Nephron (organoid): ENCODE data around the gene GCN1.

ENCODE experiments used
- H3K27ac Mint-ChIP-seq, 3 experiments: 2 replicates each; pipeline ENCODE4 v1.8.0; 2020; ENCODE audit warnings: mixed read lengths in 3 of 3, mild to moderate bottlenecking in 2 of 3, moderate library complexity in 1 of 3
- H3K27me3 Mint-ChIP-seq: 2 replicates; pipeline ENCODE4 v1.8.0; 2021; ENCODE audit warnings: low read depth, mild to moderate bottlenecking, moderate library complexity, mixed read lengths
- H3K36me3 Mint-ChIP-seq: 2 replicates; pipeline ENCODE4 v1.8.0; 2020; ENCODE audit warnings: low read depth, mixed read lengths
- H3K4me1 Mint-ChIP-seq: 2 replicates; pipeline ENCODE4 v1.8.0; 2020; ENCODE audit warnings: mixed read lengths
- H3K4me3 Mint-ChIP-seq, 3 experiments: 2 replicates each; pipeline ENCODE4 v1.8.0; 2020; ENCODE audit warnings: mild to moderate bottlenecking in 3 of 3, mixed read lengths in 3 of 3, moderate library complexity in 2 of 3
- H3K9me3 Mint-ChIP-seq: 2 replicates; pipeline ENCODE4 v1.8.0; 2020; ENCODE audit warnings: mixed read lengths
- TF ChIP-seq, protein P1 (sequence below), 3 experiments: fragments of 200-600 bp; sonication (generic); IDR thresholded peaks; one replicate each; pipeline ENCODE4 v1.5.0; 2021; ENCODE audit warnings: antibody characterized with exemption in 3 of 3; ENCODE audit not compliant: unreplicated experiment in 3 of 3

Gene GCN1

DNA sequence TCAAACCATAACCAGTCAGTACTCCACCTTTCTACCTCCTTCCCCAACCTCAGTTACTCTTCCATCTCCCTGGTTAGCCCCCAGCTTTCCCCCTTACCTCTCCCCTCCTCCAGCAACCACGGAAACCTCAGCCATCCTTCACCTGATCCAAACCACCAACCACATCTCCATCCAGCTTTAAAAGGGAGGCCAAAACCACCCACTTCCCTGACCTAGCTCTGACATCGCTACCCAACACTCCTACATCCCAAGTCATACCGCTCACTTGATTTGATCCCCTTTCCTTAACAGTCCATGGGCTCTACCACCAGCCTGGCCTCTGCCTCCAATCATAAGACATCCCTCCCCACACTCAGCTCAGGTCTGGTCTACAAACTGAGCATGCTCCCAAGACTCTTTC lies 79.4 kb downstream of the GCN1 start:
- TF ChIP-seq, protein P1, sequence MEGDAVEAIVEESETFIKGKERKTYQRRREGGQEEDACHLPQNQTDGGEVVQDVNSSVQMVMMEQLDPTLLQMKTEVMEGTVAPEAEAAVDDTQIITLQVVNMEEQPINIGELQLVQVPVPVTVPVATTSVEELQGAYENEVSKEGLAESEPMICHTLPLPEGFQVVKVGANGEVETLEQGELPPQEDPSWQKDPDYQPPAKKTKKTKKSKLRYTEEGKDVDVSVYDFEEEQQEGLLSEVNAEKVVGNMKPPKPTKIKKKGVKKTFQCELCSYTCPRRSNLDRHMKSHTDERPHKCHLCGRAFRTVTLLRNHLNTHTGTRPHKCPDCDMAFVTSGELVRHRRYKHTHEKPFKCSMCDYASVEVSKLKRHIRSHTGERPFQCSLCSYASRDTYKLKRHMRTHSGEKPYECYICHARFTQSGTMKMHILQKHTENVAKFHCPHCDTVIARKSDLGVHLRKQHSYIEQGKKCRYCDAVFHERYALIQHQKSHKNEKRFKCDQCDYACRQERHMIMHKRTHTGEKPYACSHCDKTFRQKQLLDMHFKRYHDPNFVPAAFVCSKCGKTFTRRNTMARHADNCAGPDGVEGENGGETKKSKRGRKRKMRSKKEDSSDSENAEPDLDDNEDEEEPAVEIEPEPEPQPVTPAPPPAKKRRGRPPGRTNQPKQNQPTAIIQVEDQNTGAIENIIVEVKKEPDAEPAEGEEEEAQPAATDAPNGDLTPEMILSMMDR (IDR thresholded peaks at IDR 0.05; ENCODE audit: unreplicated experiment in 3 of 3), result no peak
- Mint-ChIP-seq H3K9me3 (no peaks in the 10 kb centered on the region), H3K4me1 (peaks cover 46% of the 10 kb centered on the region), H3K27ac (peak overlapping the region in 2 of 3 experiments; percentile 2 to 82), H3K36me3 (peaks cover 21% of the 10 kb centered on the region), H3K27me3 (no peaks in the 10 kb centered on the region), H3K4me3 (peak overlapping the region; percentile 92 to 96 (median 94))

- Mint-ChIP-seq H3K27me3 (no peaks in the 10 kb centered on the region), H3K4me1 (peaks cover 17% of the 10 kb centered on the region), H3K27ac (no peak overlapping the region), H3K36me3 (peaks cover 30% of the 10 kb centered on the region), H3K4me3 (no peak overlapping the region), H3K9me3 (no peaks in the 10 kb centered on the region)
- TF ChIP-seq, protein P1 (IDR thresholded peaks at IDR 0.05; ENCODE audit: unreplicated experiment in 3 of 3), result no peak
Observed at GRCh38 chr12:120110550-120111501, 83.7 kb downstream of the GCN1 start.

GRCh38 chr12:120109570-120110267 lies 84.8 kb downstream of the GCN1 start:
- Mint-ChIP-seq H3K27ac (peak overlapping the region in 1 of 3 experiments; percentile 15), H3K36me3 (peaks cover 32% of the 10 kb centered on the region), H3K4me1 (peaks cover 6% of the 10 kb centered on the region), H3K9me3 (no peaks in the 10 kb centered on the region), H3K27me3 (no peaks in the 10 kb centered on the region), H3K4me3 (no peak overlapping the region)
- TF ChIP-seq, protein P1 (IDR thresholded peaks at IDR 0.05; ENCODE audit: unreplicated experiment in 3 of 3), result no peak

DNA sequence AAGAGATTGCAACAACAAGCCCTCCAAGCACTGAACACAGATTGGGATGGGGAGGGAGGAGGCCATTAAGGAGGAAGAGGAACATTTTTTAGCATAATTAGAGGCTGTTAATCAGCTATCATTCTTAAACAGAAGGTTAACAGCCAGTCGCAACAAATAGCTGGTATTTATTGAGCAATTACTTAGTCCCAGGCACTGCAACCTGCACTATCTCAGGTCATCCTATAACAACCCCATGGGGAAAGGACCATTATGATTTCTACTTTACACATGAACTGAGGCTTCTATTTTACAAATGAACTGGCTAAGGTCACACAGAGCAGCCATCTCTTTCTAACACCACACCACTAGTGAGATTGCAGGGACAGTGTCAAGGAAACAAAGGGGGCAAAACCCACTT lies 88.4 kb downstream of the GCN1 start:
- no peak overlapping the region for H3K4me3 Mint-ChIP-seq
- H3K27me3 Mint-ChIP-seq, result no peaks in the 10 kb centered on the region
- peaks cover 14% of the 10 kb centered on the region for H3K4me1 Mint-ChIP-seq
- TF ChIP-seq, protein P1 (IDR thresholded peaks at IDR 0.05; ENCODE audit: unreplicated experiment in 3 of 3), result no peak
- no peaks in the 10 kb centered on the region for H3K9me3 Mint-ChIP-seq
- peaks cover 28% of the 10 kb centered on the region for H3K36me3 Mint-ChIP-seq
- no peak overlapping the region for H3K27ac Mint-ChIP-seq

- H3K9me3 Mint-ChIP-seq, result no peaks in the 10 kb centered on the region
- H3K4me3 Mint-ChIP-seq, result no peak overlapping the region
- no peaks in the 10 kb centered on the region for H3K27me3 Mint-ChIP-seq
- H3K27ac Mint-ChIP-seq, result no peak overlapping the region
- H3K36me3 Mint-ChIP-seq, result peaks cover 28% of the 10 kb centered on the region
- peaks cover 23% of the 10 kb centered on the region for H3K4me1 Mint-ChIP-seq
- TF ChIP-seq, protein P1 (IDR thresholded peaks at IDR 0.05; ENCODE audit: unreplicated experiment in 3 of 3), result no peak
Observed at GRCh38 chr12:120103371-120103770, 91.1 kb downstream of the GCN1 start.
